A172 (cell line): ENCODE measurements around the gene SFTA2. TPM values are rescaled to one million over a fixed set of nuclear protein-coding genes. Genes with fewer than 3 reads are reported as not detected.
"Not testable (repeated sequence)": the region's sequence is repeated elsewhere in the genome, so short reads cannot be mapped to it uniquely, and the experiment has no call there.

Experiments used
- DNase-seq: peaks from one replicate; pipeline ENCODE4 v3.0.0-alpha.2; 2015; ENCODE audit warnings: low spot score
- total RNA-seq: library from RNA; depleted of rRNA; stranded (reverse); fragments of >200 nt; shearing (Covaris generic); gene quantifications from 2 replicates; pipeline ENCODE4 v1.2.3, GENCODE V29; 2014; rRNA removed

The SFTA2 gene
- not detected in 2 replicates for total RNA-seq

- DNase-seq, result no peak
These were observed at the start of gene SFTA2 for GRCh38 chr6:30931969-30932645. Gene SFTA2, minus strand, starts transcription at chr6:30932170. Its CDS starts 74 bp downstream, at chr6:30932096.

DNA sequence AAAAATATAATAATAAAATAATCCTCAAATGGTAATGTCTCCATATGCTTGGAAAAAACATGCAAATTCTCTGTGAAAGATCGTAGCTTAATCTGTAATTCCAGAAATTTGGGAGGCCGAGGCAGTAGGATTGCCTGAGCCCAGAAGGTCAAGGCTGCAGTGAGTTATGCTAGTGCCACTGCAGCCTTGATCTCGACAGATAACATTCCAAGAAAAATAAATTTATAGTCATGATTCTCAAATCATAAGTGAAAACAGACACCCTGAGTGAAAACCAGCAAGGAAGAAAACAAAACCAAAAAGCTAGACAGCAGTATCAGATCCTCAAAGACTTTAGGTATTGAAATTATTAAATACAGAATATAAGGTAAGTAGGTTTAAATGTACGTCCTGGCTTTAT is 47.7 kb upstream of the SFTA2 start:
- no peak for DNase-seq

- DNase-seq, result no peak
These were observed 47.2 kb upstream of the SFTA2 start for GRCh38 chr6:30979141-30979540.

GRCh38 chr6:30974490-30975252 is 42.7 kb upstream of the SFTA2 start:
- no peak for DNase-seq

DNA sequence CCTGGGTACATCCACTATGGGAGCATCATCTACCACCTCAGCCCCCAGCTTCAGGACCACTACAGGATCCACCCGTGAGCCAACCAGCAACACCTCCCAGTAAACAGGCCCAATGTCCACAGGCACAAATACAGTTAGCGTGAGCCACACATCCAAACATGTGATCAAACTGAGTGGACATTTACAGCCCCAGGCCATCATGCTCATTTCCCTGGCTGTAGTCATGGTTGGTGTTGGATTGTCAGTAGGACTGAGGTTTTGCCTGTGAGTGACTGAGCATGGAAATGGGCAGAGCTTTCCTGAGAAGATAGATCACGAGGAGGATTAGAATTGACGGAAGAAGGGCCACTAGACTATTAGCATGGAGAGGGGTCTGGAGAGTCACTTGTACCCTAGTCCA is 40.8 kb upstream of the SFTA2 start:
- DNase-seq, result no peak

DNA sequence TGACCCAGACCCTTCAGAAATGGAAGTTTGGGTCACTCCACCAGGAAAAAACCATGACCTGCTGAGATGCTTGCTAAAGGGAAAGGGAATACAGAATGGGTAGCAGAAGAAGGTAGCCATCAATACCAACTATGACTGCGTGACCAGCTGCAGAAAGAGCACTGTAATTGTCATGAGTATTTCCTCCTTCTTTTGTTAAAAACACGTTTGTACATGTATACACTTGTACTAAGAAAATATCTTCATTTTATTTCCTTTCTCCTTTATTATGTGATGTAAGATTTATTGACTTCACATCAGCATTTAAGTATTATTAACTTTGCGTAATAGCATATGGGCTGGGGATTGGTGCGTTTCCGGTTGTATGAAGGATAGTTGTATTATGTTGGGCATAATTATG is 39.0 kb upstream of the SFTA2 start:
- no peak for DNase-seq

GRCh38 chr6:30969171-30969570 is 37.2 kb upstream of the SFTA2 start:
- not testable (repeated sequence) for DNase-seq

GRCh38 chr6:30966154-30966553 is 34.2 kb upstream of the SFTA2 start:
- DNase-seq, result no peak

DNA sequence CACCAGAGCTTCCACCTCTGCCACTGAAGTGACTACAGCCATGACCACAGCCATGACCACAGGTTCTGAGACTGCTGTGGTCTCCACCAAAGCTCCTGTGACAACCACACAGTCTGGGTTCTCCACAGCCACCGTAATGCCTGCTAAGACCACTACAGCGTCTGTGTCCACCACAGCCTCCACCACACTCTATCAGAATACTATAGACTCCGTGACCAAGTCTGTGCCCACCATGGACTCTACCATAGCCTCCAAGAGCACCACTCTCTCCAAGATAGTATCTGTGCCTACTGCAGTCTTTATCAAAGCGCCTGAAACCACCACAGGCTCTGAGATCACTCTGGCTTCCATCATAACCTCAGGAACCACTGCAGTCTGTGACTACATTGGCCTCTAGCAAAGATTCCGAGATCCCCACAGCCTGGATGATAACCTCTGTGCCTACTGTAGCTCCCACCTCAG is 33.2 kb upstream of the SFTA2 start:
- DNase-seq, result no peak

DNA sequence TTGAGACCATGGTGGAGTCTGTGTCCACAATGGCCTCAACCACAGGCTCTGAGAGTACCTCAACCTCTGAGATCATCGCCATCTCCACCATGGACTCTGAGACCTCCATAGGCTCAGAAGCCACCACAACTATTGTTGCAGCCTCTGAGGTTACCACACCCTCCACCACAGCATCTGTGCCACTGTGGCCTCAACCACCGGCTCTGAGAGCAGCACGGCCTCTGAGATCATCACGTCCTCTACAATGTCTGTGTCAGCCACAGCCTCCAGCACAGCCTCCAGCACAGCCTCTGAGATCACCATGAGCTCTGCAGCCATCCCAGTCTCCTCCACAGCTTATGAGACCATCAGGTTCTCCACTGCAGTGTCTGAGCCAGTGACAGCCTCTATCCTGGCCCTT is 32.1 kb upstream of the SFTA2 start:
- no peak for DNase-seq

DNA sequence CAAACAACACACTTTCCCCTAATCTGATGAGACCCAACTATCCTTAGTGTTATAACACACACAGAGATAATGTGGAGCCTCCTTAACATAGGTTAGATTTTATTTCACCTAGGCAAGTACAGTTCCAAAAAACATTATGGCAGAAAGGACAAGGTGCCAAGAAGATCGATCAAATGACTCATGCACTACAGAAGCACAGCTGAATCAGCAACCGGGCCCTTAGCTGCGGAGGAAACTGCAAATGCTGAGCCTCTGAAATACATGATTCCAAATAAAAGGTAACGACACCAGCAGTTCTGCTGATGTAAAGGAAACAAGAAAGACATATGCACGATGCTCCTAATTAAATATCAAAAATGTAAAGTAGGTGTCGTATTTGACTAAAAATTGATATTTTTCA is 31.7 kb upstream of the SFTA2 start:
- peak; percentile 38 for DNase-seq

- no peak for DNase-seq
These were observed 30.7 kb upstream of the SFTA2 start for GRCh38 chr6:30962716-30963115.

GRCh38 chr6:30960907-30961673 is 29.1 kb upstream of the SFTA2 start:
- no peak for DNase-seq

DNA sequence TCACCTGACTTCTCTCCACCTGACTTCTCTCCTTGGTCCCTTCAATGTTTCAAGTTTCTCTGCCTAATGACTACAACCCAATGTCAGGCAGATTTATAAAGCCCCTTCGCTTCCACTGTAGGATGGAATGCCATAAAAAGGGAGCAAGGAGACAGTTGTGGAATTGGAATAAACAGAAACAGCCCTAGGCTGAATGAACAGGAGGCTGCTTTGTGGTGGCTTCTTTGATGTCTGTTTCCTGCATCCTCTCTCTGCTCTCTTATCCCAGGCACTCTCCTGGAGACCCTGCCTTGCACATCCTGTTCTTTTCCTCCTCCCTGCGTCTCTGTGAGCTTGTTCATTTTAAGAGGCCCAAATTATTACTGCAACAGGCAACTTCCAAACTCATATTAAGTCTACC is 25.7 kb upstream of the SFTA2 start:
- DNase-seq, result no peak

GRCh38 chr6:30955367-30956042 is 23.5 kb upstream of the SFTA2 start:
- DNase-seq, result no peak

- no peak for DNase-seq
These were observed 22.8 kb upstream of the SFTA2 start for GRCh38 chr6:30954631-30955366.

DNA sequence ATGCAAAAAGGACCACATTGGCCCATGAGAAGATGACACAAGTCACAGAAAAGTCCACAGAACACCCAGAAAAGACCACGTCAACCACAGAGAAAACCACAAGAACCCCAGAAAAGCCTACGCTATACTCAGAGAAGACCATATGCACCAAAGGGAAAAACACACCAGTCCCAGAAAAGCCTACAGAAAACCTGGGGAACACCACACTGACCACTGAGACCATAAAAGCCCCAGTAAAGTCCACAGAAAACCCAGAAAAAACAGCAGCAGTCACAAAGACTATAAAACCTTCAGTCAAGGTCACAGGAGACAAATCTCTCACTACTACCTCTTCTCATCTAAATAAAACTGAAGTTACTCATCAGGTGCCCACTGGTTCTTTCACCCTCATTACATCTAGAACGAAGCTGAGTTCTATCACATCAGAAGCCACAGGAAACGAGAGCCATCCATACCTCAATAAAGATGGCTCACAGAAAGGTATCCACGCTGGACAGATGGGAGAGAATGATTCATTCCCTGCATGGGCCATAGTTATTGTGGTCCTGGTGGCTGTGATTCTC is 20.0 kb upstream of the SFTA2 start:
- no peak for DNase-seq

GRCh38 chr6:30948811-30949210 is 16.8 kb upstream of the SFTA2 start:
- no peak for DNase-seq

DNA sequence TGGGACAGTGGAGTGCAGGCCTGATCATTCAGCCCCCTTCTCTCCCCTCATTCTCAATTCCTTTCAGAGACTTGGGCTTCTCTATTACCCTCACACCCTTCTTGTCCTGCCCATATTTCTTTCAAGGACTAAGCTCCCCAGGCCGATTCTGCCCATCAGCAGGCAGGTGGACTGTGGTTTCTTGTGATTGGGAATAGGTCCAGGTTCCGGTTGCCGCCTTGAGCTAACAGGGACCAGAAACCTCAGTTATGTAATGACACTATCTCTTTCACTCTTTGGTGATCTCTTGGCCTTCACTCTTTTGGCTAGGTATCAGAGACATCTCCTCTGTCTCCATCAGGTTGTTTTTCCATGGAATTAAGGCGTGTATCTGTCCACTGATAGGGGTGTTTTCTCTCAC is 15.3 kb upstream of the SFTA2 start:
- no peak for DNase-seq

DNA sequence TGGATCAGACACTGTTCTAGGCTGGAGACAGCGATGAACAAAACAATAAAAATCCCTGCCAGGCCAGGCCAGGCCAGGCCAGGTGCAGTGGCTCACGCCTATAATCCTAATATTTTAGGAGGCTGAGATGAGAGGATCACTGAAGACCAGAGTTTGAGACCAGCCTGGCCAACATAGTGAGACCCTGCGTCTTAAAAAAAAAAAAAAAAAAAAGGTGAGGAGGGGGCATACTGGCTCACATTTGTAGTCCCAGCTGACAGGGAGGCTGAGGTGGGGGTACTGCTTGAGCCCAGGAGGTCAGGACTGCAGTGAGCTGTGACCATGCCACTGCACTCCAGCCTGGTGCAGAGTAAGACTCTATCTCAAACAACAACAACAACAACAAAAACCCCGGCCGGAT is 13.3 kb upstream of the SFTA2 start:
- DNase-seq, result no peak

DNA sequence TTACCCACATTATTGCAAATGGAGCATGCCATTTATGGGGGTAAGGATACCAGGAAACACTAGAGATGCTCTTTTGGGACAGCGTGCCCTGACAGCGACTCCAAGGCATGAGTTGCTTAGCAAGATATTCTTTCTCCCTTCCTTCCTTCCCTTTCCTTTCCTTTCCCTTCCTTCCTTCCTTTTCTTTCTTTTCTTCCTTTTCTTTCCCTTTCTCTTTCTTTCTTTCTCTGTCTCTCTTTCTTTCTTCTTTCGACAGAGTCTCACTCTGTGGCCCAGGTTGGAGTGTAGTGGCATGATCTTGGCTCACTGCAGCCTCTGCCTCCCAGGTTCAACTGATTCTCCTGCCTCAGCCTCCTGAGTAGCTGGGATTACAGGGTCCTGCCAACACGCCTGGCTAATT is 12.1 kb upstream of the SFTA2 start:
- DNase-seq, result no peak
